NCI-H1694 treated with DMSO at 0.1 percent for 48 hours (cell line): ENCODE data around the gene SLC45A1.
"Not testable (repeated sequence)": the region's sequence is repeated elsewhere in the genome, so short reads cannot be mapped to it uniquely, and the experiment has no call there.

Source experiments
- DNase-seq: peaks from one replicate; lab custom pipeline; 2025; lab: John Stamatoyannopoulos, UW

SLC45A1 gene

DNA sequence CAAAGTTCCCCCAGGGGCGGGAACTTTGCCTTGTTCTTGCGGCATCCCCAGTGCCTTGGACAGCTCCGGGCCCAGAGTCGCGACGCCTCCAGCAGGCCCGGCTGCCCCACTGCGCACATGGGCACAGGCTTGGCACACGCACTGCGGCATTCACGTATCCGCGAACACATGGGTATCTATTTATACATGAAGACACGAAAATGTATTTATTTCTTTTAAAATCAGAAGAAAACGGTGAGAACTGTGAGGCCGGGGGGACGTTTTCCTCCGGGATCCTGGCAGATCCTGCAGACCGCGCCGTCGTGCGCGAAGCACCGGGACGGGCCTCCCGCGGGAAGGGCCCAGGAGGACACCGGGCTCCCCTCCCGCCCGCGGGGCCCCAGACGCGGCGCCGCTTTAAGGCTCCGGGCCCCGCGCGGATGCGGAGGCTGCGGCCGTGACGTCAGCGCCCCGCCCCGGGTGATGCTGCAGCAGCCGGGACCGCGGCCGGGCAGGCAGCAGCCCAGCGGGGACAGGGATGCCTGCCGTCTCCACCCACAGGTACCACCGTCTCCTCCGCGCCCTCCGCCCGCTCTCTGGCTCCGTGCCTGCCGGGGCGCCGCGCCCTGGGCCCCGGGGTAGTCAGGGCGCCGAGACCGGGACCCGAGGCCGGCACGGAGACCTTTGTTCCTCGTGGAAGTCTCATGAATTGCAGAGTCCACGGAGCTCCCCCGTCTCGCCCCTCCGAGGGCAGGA, at the start of gene SLC45A1:
TSS of gene SLC45A1 (plus strand) at position 468 of the 735 bp plus-strand sequence. CDS start 6,216 bp downstream, outside the sequence.
- no peak for DNase-seq

DNA sequence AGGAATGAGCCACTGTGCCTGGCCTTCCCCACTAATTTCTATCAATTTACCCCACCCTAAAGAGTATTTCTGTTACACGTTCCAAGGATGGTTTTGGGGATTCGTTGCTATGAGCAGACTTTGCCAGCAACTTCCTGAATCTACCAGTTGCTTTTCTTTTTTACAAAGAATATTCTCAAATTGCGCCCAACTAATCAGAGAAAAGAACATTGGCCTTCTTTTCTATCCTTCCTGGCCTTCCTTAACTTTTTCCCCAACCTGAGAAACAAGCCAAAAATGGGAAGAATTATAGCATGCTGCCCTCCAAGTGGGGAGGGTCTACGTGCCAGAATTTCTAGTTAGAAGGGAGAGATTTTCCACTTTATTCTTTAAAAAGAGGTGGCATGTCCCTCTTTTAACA, 44.9 kb upstream of the SLC45A1 start:
- no peak for DNase-seq

GRCh38 chr1:8274352-8274751, 43.6 kb upstream of the SLC45A1 start:
- DNase-seq, result no peak

DNA sequence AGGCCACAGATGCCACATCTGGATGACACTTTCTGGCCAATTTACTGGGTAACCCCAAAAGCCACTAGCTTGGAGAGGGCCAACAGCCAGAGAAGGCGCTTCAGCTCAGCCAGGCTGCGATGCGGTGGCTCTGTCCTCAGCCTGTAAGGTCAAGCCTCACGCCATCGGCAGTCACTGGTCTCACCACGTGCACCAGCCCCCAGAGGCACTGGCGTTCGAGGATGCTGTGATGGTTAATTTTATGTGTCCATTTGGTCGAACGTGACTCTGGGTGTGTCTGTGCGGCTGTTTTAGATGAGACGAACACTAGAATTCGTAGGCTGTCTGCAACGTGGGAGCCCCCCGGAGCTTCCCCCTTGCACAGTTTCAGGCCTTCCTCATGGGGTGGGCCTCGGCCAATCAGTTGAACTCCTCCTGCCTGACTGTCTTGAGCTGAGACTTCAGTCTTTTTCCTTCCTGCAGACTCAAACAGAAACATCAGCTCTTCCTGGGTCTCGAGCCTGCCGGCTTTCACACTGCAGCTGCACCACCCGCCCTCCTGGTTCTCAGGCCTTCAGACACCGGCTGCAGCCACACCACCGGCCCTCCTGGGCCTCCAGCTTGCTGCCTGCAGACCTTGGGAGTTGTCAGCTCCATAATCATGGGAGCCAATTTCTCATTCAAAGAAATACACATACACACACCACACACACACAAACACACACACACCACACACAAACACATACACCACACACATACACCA, 41.6 kb upstream of the SLC45A1 start:
- no peak for DNase-seq

DNA sequence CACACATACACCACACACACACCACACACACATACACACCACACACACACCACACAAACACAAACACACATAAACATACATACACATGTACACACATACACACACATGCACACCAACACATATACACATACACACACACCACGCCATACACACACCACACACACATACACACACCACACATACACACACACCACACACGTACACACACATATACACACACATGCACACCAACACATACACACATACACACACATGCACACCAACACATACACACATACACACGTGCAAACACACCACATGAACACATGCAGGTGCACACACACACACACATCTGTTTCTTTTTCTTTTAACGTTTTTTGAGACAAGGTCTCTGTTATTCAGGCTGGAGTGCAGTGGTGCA, 41.0 kb upstream of the SLC45A1 start:
- no peak for DNase-seq

GRCh38 chr1:8278677-8279076, 39.2 kb upstream of the SLC45A1 start:
- DNase-seq, result not testable (repeated sequence)

GRCh38 chr1:8281843-8282509, 35.9 kb upstream of the SLC45A1 start:
- no peak for DNase-seq

DNA sequence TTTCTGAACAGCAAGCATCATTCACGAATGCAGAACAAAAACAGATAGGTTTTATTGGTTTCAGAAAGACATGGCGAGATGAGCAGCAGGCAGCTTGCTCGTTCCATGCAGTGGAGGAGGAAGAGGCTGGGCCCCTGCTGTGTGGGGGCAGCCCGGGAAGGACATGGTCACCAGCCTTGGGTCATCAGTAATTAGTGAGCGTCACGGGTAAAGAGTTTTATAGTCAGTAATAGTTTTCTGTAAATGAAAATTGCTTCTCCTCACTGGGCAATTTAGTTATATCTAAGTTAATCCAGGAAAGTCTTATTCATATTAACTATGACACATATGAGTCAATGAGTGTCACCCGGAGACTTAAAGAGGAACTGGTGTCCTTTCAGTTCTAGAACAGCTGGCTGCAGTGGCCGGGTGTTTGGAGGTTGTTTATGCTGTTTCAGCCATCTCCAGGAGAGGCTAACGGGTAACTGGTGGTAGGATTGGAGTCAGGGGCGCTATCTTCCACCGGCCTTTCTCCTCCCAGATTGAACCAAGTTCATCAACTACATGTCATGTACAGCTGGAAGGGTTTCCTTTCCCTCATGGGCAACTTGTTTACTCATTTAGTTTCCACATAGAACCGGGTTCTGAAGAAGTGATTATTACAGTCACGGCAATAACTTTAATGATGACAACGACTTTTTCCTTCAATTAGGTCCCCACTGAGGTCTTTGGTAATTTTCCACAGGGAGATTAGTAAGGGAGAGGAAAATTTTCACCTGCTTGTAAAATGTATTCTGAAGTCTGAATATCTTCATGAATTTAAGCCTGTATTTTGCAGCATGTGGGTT, 34.6 kb upstream of the SLC45A1 start:
- DNase-seq, result no peak

- no peak for DNase-seq
These were observed 33.8 kb upstream of the SLC45A1 start for GRCh38 chr1:8284127-8284526.

GRCh38 chr1:8285103-8285502, 32.8 kb upstream of the SLC45A1 start:
- no peak for DNase-seq

GRCh38 chr1:8285965-8286364, 31.9 kb upstream of the SLC45A1 start:
- DNase-seq, result no peak

- DNase-seq, result no peak
These were observed 24.8 kb upstream of the SLC45A1 start for GRCh38 chr1:8293118-8293517.

- DNase-seq, result no peak
These were observed 24.2 kb upstream of the SLC45A1 start for GRCh38 chr1:8293641-8294169.

- DNase-seq, result no peak
These were observed 23.7 kb upstream of the SLC45A1 start for GRCh38 chr1:8294170-8294697.

DNA sequence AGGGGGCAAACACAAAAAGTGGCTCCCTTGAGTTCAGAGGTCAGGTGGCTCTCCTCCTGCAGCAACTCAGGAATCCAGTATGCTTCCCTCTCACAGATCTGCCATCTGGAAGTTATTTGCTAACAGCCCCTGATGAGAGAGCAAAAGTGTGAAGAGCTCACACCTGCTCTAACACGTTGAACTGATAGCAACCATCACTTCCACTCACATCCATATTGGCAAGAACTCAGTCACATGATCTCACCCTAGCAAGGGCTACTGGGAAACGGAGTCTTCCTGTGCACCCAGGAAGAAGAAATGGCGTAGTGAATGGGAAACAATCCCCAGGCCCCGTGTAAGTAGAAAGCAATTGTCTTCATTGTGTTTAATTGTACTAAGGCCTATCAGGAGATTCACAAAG, 20.7 kb upstream of the SLC45A1 start:
- no peak for DNase-seq

DNA sequence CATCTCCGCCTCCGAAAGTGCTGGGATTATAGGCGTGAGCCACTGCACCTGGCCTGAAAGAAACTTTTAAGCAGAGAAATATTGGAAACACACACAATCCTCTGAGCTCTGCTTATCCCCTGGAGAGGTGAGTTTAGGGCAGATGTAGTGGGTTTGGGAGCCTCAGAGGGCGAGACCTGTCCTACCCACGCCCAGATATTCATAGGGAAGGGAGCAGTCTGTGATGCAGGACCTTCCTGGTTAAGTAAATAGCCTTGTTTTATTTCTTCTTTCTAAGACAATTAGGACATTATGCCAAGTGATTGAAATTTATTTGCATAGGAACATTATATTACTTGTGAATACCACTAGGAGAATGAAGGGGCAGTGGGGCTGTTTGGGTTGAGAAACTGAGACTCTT, 18.0 kb upstream of the SLC45A1 start:
- no peak for DNase-seq

DNA sequence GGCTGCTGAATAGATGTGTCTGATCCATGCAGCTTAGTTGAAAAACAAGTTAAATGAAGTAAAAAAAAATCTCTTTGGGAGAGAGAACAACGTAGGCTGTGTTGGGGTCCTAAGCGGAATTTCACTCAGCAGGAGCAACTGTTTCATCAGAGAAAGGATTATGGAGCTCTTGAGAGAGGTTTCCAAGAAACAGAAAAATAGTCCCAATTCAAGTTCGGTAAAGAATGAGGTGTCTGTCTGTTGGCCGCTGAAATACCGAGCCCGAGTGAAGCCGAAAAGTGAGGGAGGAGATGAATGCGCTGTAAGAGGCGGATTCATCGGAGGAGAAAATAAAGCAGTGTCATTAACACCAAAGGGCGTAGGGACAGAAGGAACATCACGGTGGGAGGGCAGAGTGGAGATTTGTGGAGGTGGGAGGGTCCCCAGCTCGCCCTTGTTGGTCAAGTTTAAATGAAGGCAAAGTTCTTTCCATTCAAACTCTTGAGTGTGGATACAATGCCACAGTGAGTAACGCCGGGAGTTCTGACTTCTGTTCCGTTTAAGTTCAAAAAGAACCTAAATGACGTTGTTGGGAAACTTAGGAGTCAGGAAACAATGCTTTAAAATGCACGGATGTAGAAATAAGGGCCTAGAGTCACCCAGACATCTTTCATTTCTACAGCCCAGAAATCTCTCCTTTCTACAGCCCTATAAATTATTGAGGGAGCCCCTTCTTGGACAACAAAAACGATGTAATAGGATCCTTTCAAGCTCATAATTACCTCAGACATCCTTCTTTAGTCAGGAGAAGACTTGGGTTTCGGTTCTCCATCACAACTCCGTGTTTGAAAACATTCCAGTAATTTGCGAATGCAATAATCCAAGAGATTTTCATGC, 15.6 kb upstream of the SLC45A1 start:
- DNase-seq, result no peak

- no peak for DNase-seq
These were observed 14.8 kb upstream of the SLC45A1 start for GRCh38 chr1:8303141-8303540.

GRCh38 chr1:8303876-8304275, 14.0 kb upstream of the SLC45A1 start:
- no peak for DNase-seq

GRCh38 chr1:8307628-8308027, 10.3 kb upstream of the SLC45A1 start:
- no peak for DNase-seq
